GM12865 (cell line): Measurements from ENCODE around the gene CDH1.
A peak's percentile ranks its signal among the peaks of the same experiment; 100 is the strongest.

Source experiments
- DNase-seq: peaks from one replicate; pipeline ENCODE4 v3.0.0; 2010; ENCODE audit warnings: low read depth
- H3K4me3 ChIP-seq: 2 replicates; pipeline ENCODE4 v1.5.1; 2011; ENCODE audit warnings: mild to moderate bottlenecking, low read depth, low read length, control low read depth
- TF ChIP-seq, protein P1 (sequence below): IDR thresholded peaks from 2 replicates; pipeline ENCODE4 v1.5.1; 2011; ENCODE audit warnings: low read length, control low read depth, low read depth, inconsistent platforms; ENCODE audit not compliant: insufficient read depth; ENCODE audit errors: missing control alignments

The CDH1 gene

DNA sequence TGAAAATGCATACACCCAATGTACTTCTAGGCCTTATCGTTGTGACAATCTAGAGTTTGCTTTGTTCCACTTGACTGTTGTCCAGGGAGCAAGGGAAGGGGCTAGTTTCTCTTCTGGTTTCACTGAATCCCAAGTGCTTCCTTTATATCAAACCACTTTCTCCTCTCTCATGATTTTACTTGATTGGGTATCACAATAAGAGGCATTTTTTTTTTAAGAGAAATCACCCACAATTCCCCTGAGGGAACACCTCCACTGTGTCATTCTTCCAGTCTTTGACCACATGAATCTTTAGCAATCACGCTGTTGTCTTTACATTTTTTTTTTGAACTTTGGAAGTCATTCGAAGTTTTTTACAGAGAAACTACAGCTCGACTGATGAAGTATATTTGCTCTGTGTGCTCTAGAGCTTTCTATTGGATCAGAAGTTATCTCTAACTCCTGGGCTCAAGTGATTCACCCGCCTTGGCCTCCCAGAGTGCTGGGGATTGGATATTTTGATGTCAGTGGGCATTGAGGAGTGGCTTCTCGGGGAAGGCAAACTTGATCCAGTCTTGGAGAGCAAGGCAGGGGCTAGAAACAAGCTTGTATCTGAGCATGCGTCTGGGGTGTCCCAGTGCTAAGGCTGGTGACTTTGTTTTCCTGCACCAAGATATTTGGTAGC lies 3.0 kb downstream of the CDH1 start:
- H3K4me3 ChIP-seq: peak overlapping the region; percentile 10
- TF ChIP-seq, protein P1, sequence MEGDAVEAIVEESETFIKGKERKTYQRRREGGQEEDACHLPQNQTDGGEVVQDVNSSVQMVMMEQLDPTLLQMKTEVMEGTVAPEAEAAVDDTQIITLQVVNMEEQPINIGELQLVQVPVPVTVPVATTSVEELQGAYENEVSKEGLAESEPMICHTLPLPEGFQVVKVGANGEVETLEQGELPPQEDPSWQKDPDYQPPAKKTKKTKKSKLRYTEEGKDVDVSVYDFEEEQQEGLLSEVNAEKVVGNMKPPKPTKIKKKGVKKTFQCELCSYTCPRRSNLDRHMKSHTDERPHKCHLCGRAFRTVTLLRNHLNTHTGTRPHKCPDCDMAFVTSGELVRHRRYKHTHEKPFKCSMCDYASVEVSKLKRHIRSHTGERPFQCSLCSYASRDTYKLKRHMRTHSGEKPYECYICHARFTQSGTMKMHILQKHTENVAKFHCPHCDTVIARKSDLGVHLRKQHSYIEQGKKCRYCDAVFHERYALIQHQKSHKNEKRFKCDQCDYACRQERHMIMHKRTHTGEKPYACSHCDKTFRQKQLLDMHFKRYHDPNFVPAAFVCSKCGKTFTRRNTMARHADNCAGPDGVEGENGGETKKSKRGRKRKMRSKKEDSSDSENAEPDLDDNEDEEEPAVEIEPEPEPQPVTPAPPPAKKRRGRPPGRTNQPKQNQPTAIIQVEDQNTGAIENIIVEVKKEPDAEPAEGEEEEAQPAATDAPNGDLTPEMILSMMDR: no peak
- DNase-seq: peak; percentile 42

GRCh38 chr16:68740628-68741346 lies 3.7 kb downstream of the CDH1 start:
- H3K4me3 ChIP-seq: no peak overlapping the region
- TF ChIP-seq, protein P1: no peak
- DNase-seq: peak; percentile 43

GRCh38 chr16:68743664-68744063 lies 6.6 kb downstream of the CDH1 start:
- TF ChIP-seq, protein P1: no peak
- DNase-seq: no peak
- H3K4me3 ChIP-seq: no peak overlapping the region

DNA sequence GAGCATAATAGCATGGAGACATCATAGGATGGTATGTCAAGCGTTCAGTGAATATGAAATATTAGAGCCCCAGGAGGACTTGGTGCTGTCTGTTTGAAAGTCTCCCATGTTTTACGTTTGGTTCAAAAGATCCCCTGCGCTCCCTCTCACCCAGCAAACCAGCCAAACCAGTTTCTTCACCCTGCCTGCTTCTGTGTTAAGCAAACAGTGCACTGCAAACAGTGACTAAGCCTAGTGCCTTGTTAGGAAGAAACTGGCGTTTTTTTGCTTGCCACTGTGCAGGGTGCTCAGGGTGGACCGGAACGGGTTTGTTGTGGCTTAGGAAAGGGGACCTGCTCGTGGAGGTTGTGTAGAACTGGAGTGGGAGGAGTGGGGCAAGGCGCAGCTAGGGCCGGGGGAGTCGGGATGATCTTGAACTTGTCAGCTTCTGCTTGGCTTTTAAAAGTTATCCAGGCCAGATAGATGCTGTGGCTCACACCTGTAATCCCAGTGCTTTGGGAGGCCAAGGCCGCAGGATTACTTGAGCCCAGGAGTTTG lies 7.7 kb downstream of the CDH1 start:
- DNase-seq: no peak
- H3K4me3 ChIP-seq: no peak overlapping the region
- TF ChIP-seq, protein P1: no peak

DNA sequence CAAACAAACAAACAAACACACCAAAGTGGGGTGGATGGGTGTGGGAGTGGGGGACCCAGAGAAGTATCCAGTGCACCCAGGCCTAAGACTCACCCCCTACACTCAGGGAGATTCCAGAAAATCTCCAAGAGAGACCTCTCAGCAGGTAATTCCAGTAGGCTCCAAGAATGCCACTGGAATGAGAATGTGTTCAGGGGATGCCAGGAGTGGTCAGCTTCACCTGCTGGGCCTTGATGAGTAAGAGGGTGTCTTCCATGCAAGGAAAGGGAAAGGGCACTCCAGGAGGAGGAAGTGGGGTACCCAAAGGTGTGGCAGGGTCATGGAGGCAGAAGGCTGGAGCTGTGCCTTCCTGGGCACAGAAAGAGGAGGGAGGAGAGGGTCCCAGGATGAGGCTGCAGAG lies 9.9 kb downstream of the CDH1 start:
- DNase-seq: no peak
- H3K4me3 ChIP-seq: no peak overlapping the region
- TF ChIP-seq, protein P1: no peak

- TF ChIP-seq, protein P1: peak; percentile 14
- peak; percentile 36 for DNase-seq
- no peak overlapping the region for H3K4me3 ChIP-seq
These were observed 12.3 kb downstream of the CDH1 start for GRCh38 chr16:68749432-68749831.
